Activated CD4-positive, CD25-positive, alpha-beta regulatory T cell (primary cell): ENCODE measurements around the gene LCN15.

Source experiments
- DNase-seq, 4 experiments: peaks; one replicate each; lab custom pipeline; 2025; lab: John Stamatoyannopoulos, UW

The LCN15 gene

GRCh38 chr9:136740971-136741882 is 23.1 kb downstream of the LCN15 start:
- DNase-seq, result no peak

GRCh38 chr9:136740491-136740890 is 23.8 kb downstream of the LCN15 start:
- DNase-seq, result no peak

GRCh38 chr9:136740069-136740468 is 24.2 kb downstream of the LCN15 start:
- DNase-seq, result no peak

GRCh38 chr9:136739509-136739908 is 24.8 kb downstream of the LCN15 start:
- DNase-seq, result no peak

GRCh38 chr9:136738960-136739359 is 25.4 kb downstream of the LCN15 start:
- no peak for DNase-seq

GRCh38 chr9:136735812-136736480 is 28.4 kb downstream of the LCN15 start:
- DNase-seq, result no peak

- no peak for DNase-seq
These were observed 29.4 kb downstream of the LCN15 start for GRCh38 chr9:136734837-136735496.

- no peak for DNase-seq
These were observed 30.7 kb downstream of the LCN15 start for GRCh38 chr9:136733611-136734010.

GRCh38 chr9:136732444-136733178 is 31.7 kb downstream of the LCN15 start:
- no peak for DNase-seq

- no peak for DNase-seq
These were observed 34.4 kb downstream of the LCN15 start for GRCh38 chr9:136729926-136730325.

GRCh38 chr9:136729144-136729543 is 35.2 kb downstream of the LCN15 start:
- no peak for DNase-seq

GRCh38 chr9:136728548-136729123 is 35.7 kb downstream of the LCN15 start:
- DNase-seq, result no peak

GRCh38 chr9:136728080-136728547 is 36.2 kb downstream of the LCN15 start:
- DNase-seq, result peak; percentile 89 to 95 (median 92)

GRCh38 chr9:136726631-136727191 is 37.6 kb downstream of the LCN15 start:
- DNase-seq, result no peak

GRCh38 chr9:136726118-136726517 is 38.2 kb downstream of the LCN15 start:
- no peak for DNase-seq

- DNase-seq, result no peak
These were observed 38.7 kb downstream of the LCN15 start for GRCh38 chr9:136725612-136726011.

- no peak for DNase-seq
These were observed 39.5 kb downstream of the LCN15 start for GRCh38 chr9:136724772-136725171.

GRCh38 chr9:136723989-136724388 is 40.3 kb downstream of the LCN15 start:
- DNase-seq, result no peak

GRCh38 chr9:136723362-136723976 is 40.8 kb downstream of the LCN15 start:
- no peak for DNase-seq

- no peak for DNase-seq
These were observed 41.4 kb downstream of the LCN15 start for GRCh38 chr9:136722969-136723356.
